ENCODE results near the gene PREX1.

GRCh38 chr20:48656137-48656536 lies 171.7 kb downstream of the PREX1 start:
- no peak for TF ChIP-seq POLR2AphosphoS5 (IDR thresholded peaks at IDR 0.05)
- TF ChIP-seq CTCF (IDR thresholded peaks at IDR 0.05): no peak
- no peak for TF ChIP-seq POLR2A (IDR thresholded peaks at IDR 0.05)

All from prostate gland (tissue), 2 donors.